ENCODE measurements around the gene ZNF385B. TPM values are rescaled to one million over a fixed set of nuclear protein-coding genes. Genes with fewer than 3 reads are reported as not detected.
"Not testable (repeated sequence)": the region's sequence is repeated elsewhere in the genome, so short reads cannot be mapped to it uniquely, and the experiment has no call there.

ZNF385B gene
- total and polyA plus RNA-seq, 9 donors: 4.8 to 20.9 (median 9.1) TPM

DNA sequence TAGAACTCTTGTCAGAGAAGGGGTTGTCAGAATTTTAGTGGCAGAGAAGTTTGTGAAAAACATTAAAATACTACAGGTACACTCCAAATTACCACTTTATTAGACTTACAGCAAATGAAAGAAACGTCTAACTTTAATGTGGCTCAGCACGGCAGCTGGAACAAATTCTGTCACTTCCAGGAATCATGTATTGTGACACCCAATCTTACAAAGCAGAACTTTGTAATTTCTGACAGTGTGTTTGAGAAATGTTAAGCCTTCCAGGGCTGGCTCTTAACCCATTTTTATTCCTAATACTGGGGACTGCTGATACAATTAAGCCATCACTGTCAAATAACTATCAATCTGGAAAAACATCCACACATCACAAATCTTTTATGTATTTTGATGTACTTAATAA is 216.4 kb downstream of the ZNF385B start:
- intact Hi-C loops (cut with DNase I): no loop called here

GRCh38 chr2:179642462-179642861 is 218.9 kb downstream of the ZNF385B start:
- no peak for DNase-seq
- Histone ChIP-seq H3K27ac (no peak overlapping the region), H3K4me1 (ENCODE audit: insufficient read depth) (no peaks in the 10 kb centered on the region), H3K4me3 (no peak overlapping the region), H3K36me3 (no peaks in the 10 kb centered on the region), H3K9me3 (no peaks in the 10 kb centered on the region), H3K27me3 (no peaks in the 10 kb centered on the region)
- TF ChIP-seq POLR2A (IDR thresholded peaks at IDR 0.05): no peak
- TF ChIP-seq CTCF (IDR thresholded peaks at IDR 0.05): no peak
- no peak for TF ChIP-seq EP300 (IDR thresholded peaks at IDR 0.05)
- intact Hi-C loops (cut with DNase I): no loop called here
- WGBS, 3 donors: 91 to 94% (median 92%) methylated on average over 2 of the region's 2 CpGs

More for the DNA sequence above, 216.4 kb downstream of the ZNF385B start:
- H3K9me3 ChIP-seq: no peaks in the 10 kb centered on the region
- no peak for TF ChIP-seq POLR2A (IDR thresholded peaks at IDR 0.05)
- no peak for TF ChIP-seq CTCF (IDR thresholded peaks at IDR 0.05)
- TF ChIP-seq EP300 (IDR thresholded peaks at IDR 0.05): no peak
- no peaks in the 10 kb centered on the region for H3K27me3 ChIP-seq
- no peak overlapping the region for H3K4me3 ChIP-seq
- DNase-seq: no peak
- H3K36me3 ChIP-seq: no peaks in the 10 kb centered on the region
- no peaks in the 10 kb centered on the region for H3K4me1 ChIP-seq (ENCODE audit: insufficient read depth)
- WGBS, 3 donors: 92 to 96% (median 93%) methylated on average over 2 of the region's 2 CpGs
- H3K27ac ChIP-seq: no peak overlapping the region

DNA sequence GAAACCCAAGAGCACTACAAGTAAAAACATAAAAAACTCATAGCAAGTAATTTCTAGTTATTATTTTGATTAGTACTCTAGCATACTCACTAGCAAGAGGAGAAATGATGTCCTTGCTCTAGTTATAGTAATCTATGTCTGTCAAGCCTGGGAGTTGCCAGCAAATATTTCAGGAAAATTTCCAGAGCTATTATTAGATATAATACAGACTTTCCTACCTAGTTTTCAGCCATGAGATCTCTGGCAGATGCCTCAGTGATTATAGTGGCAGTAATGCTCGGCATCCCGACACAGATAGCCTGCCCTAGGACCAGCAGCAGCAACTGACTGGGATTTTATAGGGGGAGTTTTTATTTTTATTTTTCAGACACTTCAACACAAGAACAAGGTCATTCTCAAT is 224.4 kb downstream of the ZNF385B start:
- H3K4me3 ChIP-seq: no peak overlapping the region
- no peak for DNase-seq
- intact Hi-C loops (cut with DNase I): no loop called here
- H3K27ac ChIP-seq: no peak overlapping the region
- H3K27me3 ChIP-seq: no peaks in the 10 kb centered on the region
- 4 to 8% (median 6%) methylated on average over 2 of the region's 2 CpGs for WGBS, 3 donors
- H3K4me1 ChIP-seq (ENCODE audit: insufficient read depth): peaks cover 1% of the 10 kb centered on the region
- no peaks in the 10 kb centered on the region for H3K36me3 ChIP-seq
- H3K9me3 ChIP-seq: no peaks in the 10 kb centered on the region
- TF ChIP-seq POLR2A (IDR thresholded peaks at IDR 0.05): no peak
- TF ChIP-seq CTCF (IDR thresholded peaks at IDR 0.05): no peak
- TF ChIP-seq EP300 (IDR thresholded peaks at IDR 0.05): no peak

DNA sequence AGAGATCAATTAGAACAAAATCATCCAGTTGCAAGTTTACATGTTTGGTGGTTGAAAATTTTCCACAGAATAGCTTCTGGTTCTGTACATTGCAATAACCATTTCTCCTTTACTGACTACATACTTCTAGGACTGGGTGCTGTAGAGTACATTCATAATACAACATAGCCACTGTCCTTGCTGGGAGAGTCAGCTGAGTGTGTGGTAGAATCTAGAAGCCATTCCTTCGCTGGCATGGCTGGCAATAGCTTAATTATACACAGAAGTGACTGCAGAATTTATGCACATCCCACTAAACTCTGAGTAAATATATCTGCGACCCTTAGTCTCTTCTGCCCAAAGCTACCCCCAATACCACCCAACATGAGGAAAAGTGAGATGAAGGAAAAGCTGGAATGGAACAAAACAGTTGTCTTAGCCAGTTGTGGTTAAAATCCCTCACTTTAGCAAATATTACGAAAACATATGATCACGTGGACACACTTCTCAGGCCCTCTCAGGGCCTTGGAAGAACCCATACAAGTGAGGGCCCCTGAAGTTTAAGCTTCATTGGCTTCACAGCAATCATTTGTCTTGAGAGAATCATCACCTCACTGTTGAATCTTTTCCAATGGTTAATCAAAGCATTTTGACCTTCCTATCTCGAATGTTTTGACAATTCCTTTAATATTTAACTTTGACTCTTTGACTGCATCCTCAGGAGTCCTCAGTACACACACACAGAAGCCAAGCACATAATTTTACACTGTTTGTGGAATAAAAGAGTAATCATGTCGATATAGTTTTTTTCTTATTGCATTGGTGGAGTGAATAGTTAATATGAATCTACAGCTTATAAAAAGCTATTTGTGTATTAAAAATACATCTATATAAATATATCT is 225.1 kb downstream of the ZNF385B start:
- intact Hi-C loops (cut with DNase I): no loop called here
- H3K36me3 ChIP-seq: no peaks in the 10 kb centered on the region
- H3K27ac ChIP-seq: no peak overlapping the region
- 37 to 44% (median 43%) methylated on average over 6 of the region's 6 CpGs for WGBS, 3 donors
- H3K27me3 ChIP-seq: no peaks in the 10 kb centered on the region
- TF ChIP-seq POLR2A (IDR thresholded peaks at IDR 0.05) (no peak), CTCF (IDR thresholded peaks at IDR 0.05) (no peak), EP300 (IDR thresholded peaks at IDR 0.05) (no peak)
- no peak overlapping the region for H3K4me3 ChIP-seq
- no peaks in the 10 kb centered on the region for H3K9me3 ChIP-seq
- no peak for DNase-seq
- H3K4me1 ChIP-seq (ENCODE audit: insufficient read depth): peaks cover 1% of the 10 kb centered on the region

- H3K36me3 ChIP-seq; H3K4me1 ChIP-seq (ENCODE audit: insufficient read depth); H3K9me3 ChIP-seq; H3K27me3 ChIP-seq; H3K4me3 ChIP-seq; intact Hi-C loops (cut with DNase I); H3K27ac ChIP-seq; DNase-seq: not testable (repeated sequence)
- WGBS, 3 donors: 67 to 97% (median 70%) methylated on average over 2 of the region's 2 CpGs
Measured at GRCh38 chr2:179631769-179632385, 229.5 kb downstream of the ZNF385B start.

DNA sequence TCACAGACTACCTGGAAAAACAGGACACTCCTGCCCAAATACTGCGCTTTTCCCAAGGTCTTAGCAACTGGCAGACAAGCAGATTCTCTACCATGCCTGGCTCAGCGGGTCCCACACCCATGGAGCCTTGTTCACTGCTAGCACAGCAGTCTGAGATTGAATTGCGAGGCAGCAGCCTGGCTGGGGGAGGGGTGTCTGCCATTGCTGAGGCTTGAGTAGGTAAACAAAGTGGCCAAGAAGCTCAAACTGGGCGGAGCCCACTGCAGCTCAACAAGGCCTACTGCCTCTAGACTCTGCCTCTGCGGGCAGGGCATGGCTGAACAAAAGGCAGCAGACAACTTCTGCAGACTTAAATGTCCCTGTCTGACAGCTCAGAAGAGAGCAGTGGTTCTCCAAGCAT is 231.6 kb downstream of the ZNF385B start:
- H3K4me3 ChIP-seq; H3K27me3 ChIP-seq; H3K27ac ChIP-seq; intact Hi-C loops (cut with DNase I); DNase-seq; H3K4me1 ChIP-seq (ENCODE audit: insufficient read depth); H3K36me3 ChIP-seq; H3K9me3 ChIP-seq: not testable (repeated sequence)
- WGBS, 3 donors: 94 to 100% (median 97%) methylated on average over 5 of the region's 5 CpGs

Data from ovary (tissue), 9 donors.